ENCODE data around the gene MGST3.
A peak's percentile ranks its signal among the peaks of the same experiment; 100 is the strongest.
"Not testable (repeated sequence)": the region's sequence is repeated elsewhere in the genome, so short reads cannot be mapped to it uniquely, and the experiment has no call there.

MGST3 gene

DNA sequence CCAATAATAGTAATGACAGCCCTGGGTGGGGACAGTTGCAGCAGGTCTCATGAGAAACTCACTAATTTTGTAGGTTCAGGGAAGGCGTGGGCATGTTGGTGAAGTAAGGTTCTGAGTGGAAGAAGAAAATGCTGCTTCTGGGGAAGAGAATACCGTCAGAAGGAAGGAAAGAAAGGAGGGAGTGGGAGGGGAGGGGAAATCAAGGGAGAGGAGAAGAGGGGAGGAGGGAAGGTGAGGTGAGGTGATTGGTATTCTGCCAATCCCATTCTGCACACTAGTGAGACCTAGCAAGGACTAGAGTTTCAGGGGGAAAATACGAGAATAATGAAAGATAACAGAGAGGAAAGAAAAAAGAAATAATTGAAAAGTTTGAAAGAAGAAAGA is 32.4 kb upstream of the MGST3 start:
- peak overlapping the region; percentile 54; the same call in 1 of the 2 replicates for H3K27ac ChIP-seq

DNA sequence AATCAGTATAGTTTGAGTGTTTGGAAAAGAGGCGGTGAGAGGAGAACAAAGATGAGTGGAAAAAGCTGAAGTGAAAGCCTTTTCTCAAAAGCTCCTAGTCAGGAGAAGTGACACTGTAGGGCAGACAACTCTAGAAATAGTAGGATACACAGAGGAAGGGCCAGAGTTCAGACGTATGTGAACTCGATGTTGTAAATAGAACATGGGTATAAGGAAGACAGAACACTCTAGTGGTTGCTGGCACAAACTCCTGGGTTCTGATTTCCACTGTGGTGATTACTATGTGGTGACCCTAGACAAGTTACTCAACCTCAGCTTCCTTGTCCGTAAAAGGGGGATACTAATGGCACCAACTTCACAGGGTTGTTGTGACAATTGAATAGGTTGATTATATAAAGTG is 30.2 kb upstream of the MGST3 start:
- H3K27ac ChIP-seq = no peak overlapping the region
- TF ChIP-seq, protein P1, sequence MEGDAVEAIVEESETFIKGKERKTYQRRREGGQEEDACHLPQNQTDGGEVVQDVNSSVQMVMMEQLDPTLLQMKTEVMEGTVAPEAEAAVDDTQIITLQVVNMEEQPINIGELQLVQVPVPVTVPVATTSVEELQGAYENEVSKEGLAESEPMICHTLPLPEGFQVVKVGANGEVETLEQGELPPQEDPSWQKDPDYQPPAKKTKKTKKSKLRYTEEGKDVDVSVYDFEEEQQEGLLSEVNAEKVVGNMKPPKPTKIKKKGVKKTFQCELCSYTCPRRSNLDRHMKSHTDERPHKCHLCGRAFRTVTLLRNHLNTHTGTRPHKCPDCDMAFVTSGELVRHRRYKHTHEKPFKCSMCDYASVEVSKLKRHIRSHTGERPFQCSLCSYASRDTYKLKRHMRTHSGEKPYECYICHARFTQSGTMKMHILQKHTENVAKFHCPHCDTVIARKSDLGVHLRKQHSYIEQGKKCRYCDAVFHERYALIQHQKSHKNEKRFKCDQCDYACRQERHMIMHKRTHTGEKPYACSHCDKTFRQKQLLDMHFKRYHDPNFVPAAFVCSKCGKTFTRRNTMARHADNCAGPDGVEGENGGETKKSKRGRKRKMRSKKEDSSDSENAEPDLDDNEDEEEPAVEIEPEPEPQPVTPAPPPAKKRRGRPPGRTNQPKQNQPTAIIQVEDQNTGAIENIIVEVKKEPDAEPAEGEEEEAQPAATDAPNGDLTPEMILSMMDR (conservative IDR thresholded peaks at IDR 0.05) = no peak

More for the DNA sequence above, 32.4 kb upstream of the MGST3 start:
- TF ChIP-seq, protein P1 (conservative IDR thresholded peaks at IDR 0.05) = no peak

DNA sequence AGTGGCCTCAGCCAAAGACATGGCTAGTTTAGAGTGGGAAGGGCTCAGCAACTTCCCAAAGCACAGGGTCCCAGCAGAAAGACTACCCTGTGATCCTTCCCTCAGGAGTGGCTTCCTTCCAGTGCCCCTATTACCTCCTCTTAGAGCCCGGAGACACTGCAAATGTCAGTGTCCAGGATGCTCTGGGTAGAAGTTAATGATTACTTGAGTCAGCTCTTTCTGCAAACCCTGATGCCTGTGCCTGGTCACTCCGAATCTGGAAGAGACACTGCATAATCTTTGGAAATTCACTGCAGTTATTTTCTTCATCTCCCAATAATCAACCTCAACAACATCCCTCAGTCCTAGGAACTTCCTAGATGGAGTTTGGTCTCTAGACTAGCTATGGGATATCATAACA is 27.2 kb upstream of the MGST3 start:
- H3K27ac ChIP-seq = no peak overlapping the region
- TF ChIP-seq, protein P1 (conservative IDR thresholded peaks at IDR 0.05) = no peak

DNA sequence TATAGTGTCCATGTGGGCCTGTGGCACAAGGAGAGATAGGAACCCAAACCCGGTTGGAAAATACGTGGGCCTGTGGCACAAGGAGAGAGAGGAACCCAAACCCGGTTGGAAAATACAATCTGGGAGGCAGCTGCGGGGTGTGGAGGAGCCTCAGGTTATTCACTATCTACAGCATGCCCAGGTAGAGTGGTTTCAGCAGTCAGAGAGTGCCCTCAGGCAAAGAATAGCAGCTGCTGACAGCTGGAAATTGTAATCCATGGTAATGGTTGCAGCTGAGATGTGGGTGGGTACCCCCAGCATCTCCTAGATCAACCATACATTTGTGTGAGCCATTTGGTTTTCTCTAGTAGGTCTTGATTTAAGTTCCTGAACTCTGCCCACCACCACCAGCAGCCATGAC is 25.8 kb upstream of the MGST3 start:
- TF ChIP-seq, protein P1 (conservative IDR thresholded peaks at IDR 0.05) = no peak
- no peak overlapping the region for H3K27ac ChIP-seq

DNA sequence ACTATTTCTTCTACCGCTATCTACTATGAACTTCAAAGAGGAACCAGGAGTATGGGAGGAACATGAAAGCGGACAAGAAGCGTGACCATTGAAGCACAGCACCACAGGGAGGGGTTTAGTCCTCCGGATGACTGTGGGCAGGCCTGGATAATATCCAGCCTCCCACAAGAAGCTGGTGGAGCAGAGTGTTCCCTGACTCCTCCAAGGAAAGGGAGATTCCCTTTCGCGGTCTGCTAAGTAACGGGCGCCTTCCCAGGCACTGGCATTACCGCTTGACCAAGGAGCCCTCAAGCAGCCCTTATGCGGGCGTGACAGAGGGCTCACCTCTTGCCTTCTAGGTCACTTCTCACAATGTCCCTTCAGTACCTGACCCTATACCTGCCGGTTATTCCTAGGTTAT is 24.4 kb upstream of the MGST3 start:
- not testable (repeated sequence) for H3K27ac ChIP-seq

DNA sequence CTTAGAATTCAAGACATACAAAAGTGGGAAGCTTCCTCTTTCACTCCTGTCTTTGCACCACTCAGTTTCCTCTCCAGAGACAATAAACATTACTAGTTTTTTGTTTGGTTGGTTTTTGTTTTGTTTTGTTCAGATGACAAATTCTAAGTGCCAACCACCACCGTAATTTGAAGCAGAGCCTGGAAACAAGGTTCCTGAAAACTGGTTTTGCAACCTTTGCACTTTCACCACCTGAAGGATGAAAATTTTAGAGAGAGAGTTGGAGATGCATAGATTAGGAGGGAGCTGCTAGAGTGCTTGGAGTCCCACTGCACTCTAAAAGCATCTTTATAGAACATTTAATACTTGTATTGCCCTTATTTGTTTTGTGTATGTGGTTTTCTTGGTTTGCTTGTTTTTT is 20.2 kb upstream of the MGST3 start:
- TF ChIP-seq, protein P1 (conservative IDR thresholded peaks at IDR 0.05) = no peak
- H3K27ac ChIP-seq = peak overlapping the region; percentile 34; the same call in 1 of the 2 replicates

DNA sequence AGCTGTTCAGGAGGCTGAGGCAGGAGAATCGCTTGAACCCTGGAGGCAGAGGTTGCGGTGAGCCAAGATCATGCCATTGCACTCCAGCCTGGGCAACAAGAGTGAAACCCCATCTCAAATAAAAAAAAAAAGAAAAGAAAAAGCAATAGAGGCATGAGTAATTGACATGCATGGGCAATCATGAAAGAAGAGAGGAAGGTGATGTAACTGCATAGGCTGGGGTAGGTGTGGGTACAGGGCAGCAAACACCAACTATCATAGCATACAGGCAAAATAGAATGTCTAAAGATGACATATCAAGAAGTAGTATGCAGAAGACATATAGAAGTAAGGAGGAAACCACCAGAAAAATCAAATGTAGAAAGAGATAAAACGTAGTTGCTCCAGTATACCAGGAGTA is 19.0 kb upstream of the MGST3 start:
- TF ChIP-seq, protein P1 (conservative IDR thresholded peaks at IDR 0.05) = no peak
- H3K27ac ChIP-seq = no peak overlapping the region

DNA sequence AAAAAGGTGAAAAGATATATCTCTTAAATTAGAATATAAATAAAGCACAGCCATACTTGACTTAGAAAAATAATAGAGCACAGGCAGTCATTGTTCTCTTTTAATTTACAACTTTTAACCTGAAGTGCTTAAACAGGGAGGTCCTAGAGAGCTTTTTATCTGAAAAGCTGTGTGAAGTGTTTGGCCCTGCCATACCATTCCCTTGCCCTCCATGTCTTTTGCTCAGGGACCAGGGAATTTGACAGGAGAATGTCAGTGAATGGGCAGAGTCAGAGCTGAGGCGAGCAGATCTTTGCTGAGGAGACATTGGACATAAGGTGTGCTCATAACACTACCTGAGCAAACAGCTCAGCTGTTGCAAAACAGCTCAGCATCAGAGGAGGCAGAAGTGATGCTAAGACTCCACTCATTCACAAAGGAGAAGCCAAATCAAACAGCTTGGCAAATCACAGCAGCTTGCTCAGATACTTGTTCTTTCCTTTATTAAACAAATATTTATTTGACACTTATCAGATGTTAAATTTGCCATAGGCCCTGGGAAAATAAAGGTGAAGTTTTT is 14.9 kb upstream of the MGST3 start:
- TF ChIP-seq, protein P1 (conservative IDR thresholded peaks at IDR 0.05) = no peak
- H3K27ac ChIP-seq = peak overlapping the region; percentile 51

Data from VCaP (cell line).